GM19328 (cell line): Measurements from ENCODE around the gene AGBL4.

Source experiments
- ATAC-seq: cut with Tn5 transposase; IDR thresholded peaks from one replicate; pipeline ENCODE4 v1.9.1; 2021; ENCODE audit warnings: mild to moderate bottlenecking, moderate library complexity; ENCODE audit not compliant: unreplicated experiment

AGBL4 gene

GRCh38 chr1:48741380-48741779 is 1282.4 kb downstream of the AGBL4 start:
- ATAC-seq, result no peak

GRCh38 chr1:48740621-48741020 is 1283.1 kb downstream of the AGBL4 start:
- ATAC-seq, result no peak

DNA sequence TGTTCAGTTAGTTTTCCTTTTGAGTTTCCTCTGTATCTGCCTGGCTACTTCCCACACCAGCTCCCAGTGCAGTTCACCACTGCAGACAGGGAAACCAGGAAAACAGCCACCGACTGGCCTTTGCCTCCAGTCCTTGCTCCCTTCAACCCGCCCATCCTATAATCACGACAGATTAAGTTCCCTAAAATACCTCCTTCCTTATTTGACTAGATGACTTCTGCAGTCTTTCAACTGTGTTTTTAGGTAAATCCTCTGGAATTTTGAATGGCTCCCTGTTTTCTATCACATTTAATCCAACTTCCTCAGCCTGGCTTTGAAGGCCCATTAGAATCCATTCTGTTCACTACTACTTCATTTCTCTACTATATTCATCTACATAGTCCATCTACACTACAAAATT is 1284.7 kb downstream of the AGBL4 start:
- ATAC-seq, result no peak

- no peak for ATAC-seq
Measured at GRCh38 chr1:48738356-48738755, 1285.4 kb downstream of the AGBL4 start.

DNA sequence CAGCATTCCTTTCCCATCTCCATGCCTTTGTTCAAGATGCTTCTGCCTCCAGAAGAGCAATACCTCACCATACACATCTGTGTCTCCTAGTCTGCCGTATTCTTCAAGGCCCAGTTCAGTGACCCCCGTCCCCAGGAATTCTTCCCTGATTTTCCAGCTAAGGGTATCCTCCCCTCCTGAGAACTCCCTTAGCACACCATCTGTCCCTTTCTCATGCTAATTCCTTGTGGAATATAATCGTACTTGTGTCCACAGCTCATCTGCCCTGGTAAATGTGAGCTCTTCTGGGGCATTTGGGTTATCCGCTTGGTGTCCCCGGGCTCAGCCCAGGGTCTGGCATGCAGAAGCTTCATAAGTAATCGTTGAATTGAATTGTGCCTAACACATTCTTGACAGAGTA is 1288.0 kb downstream of the AGBL4 start:
- ATAC-seq, result no peak

DNA sequence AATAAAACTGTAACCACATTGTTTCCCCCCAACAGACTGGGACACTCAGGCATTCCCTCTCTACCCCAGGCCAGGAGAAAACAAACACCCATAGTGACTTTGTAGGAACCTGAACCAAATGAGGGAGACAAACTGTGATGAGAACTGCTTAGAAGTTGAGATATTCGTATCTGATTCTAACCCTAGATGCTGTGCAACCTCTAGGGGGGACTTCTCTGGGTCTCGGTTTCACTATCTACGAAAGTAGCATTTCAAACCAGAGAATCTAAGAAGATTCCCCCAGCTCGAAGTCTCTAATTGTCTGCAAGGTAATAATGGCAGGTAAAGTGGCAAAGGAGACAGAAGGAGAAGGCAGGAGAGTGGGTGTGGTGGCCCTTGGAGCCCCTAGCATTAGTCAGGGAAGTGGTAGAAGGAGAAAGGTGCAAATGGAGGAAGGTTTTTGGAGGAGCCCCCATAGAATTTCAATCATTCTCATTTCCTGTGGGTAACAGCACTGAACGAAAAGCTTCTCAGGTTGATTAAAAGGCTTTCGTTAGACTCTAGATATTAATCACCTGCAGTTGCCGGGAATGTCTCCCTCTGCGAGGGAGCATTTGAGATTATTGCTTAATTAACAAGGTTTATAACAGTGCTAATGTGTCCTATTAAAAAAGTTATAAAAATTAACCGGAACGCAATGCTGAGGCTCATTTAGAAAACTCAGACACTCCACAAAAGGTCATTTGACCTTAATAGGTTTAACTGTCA is 1293.4 kb downstream of the AGBL4 start:
- ATAC-seq, result peak; percentile 62

- ATAC-seq, result no peak
Measured at GRCh38 chr1:48728584-48728983, 1295.2 kb downstream of the AGBL4 start.

- ATAC-seq, result no peak
Measured at GRCh38 chr1:48726557-48727215, 1297.1 kb downstream of the AGBL4 start.

DNA sequence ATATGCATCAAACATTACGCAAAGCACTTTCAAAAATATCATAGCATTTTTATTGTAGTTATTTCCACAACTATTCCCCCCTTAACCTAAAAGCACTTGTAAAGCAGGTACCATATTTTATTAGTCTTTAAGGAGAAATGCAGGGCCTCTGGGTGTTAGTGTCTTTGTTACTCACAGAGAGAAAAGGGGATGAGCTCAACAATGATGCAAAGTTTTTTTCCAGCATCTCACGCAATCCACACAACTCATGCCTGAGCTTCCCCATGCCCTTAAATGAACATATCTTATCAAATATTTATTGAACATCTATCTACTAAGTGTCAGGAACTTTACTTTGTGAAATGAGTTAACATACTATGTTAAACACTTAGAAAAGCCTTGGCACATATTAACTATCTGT is 1297.6 kb downstream of the AGBL4 start:
- no peak for ATAC-seq

GRCh38 chr1:48725341-48726046 is 1298.3 kb downstream of the AGBL4 start:
- ATAC-seq, result no peak

- no peak for ATAC-seq
Measured at GRCh38 chr1:48720929-48721328, 1302.8 kb downstream of the AGBL4 start.

DNA sequence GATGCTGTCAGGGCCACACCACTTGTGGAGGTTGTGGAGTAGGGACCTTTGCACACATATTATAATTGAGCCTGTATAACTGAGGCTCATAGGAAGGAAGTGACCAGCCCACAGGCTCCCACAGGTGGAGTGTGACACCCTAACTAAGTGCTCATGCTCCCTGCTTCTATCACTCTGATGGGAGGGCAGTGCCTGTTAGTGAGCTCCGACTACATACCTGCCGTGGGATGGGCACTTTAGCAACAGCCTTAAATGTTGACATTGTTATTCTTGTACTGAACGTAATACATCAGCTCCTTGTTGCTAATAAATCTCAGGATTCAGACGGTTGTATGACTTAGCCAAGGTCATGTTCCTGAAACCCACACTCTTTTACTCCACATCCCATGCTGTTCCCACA is 1305.0 kb downstream of the AGBL4 start:
- ATAC-seq, result no peak

DNA sequence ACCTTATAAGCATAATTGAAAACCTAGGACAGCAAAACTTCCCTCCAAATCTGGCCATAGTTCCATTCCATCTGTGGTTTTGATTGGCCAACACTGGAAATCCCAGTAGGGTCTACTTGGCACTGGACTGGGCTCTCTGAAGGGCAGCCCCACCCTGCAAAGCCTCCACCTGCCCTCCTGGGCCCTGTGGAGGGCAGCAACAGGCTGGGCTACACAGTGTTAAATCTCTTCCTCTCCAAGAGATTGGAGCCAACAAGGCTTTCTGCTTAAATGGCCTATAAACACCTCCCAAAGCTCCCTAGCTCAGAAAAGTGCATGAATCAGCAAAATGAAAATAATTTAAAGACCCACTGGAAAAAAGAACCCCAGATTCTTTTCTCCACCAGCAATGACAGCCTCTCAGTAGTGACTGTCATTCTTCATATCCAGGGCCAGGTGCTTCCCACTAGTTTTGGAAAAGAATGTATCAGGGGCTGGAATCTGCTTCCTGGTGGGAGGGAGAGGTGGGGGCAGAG is 1305.6 kb downstream of the AGBL4 start:
- ATAC-seq, result no peak

DNA sequence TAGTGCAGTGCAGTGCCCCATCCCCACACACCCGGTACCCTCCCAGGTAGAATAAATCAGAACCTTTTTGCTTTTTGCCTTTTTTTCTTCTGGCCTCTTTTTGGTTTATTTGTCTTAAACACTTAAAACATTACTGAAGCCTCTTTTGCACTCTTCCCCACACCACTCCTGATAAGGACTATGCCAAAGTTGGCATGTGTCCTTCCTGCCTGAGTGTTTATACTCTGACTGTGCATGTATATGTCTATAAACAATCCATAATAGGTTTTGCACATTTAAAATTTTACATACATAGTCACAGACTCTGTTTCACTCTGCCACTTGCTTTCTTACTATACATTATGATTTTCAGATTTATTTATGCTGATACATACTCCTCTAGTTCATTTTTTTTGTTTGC is 1306.7 kb downstream of the AGBL4 start:
- ATAC-seq, result no peak

GRCh38 chr1:48715921-48716320 is 1307.8 kb downstream of the AGBL4 start:
- ATAC-seq, result no peak

DNA sequence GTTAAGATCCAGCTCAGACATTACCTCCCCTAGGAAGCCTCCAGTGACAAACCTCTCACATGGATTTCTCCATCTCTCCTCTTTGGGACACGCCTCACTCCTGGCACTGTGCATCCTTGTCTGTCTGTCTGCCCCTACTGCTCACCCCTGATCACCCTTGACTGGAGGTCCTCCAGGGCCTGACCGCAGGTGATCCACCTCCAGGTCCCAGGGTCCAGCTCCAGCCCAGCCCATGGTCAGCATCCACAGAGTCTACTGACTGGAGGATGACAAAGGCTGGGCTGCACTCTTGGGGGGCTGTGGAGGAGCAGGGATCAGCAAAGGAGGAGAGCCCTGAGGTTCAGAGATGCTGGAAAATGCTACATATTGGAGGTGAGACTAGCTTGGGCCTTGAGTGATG is 1312.8 kb downstream of the AGBL4 start:
- no peak for ATAC-seq

DNA sequence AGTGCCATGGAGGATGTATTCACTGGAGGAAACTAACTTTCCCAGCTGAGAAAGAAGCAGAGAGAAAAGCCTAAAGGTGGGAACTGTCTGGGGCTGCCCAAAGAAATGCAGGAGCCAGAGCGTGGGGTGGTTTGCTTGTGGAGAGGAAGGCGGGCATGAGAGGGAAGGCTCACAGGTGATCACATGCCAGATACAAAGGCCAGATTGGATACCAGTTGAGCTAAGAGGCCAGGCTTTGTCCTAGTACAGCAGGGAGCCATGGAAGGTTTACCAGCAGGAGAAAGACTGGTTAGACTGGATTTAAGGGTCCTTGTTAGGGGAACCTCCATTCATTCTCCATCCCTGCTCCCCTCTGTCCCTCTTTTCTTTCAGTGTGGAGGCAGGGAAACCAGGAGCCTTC is 1313.4 kb downstream of the AGBL4 start:
- ATAC-seq, result no peak

GRCh38 chr1:48704736-48705135 is 1319.0 kb downstream of the AGBL4 start:
- ATAC-seq, result no peak

DNA sequence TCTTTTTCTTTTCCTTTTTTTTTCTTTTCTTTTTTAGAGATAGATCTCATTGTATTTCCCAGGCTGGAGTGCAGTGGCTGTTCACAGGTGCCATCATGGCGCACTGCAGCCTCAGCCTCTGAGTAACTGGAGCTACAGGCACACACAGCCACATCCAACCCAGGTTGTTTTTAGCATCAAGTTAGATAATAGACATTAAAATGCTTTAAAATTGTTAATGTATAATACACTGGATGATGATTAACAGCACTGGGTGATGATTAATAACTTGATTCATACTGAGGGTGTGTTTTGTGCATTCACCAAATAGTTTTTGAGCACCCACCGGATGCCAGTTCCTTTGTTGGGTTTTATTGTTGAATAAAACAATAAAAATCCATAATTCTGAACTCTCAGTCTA is 1322.3 kb downstream of the AGBL4 start:
- ATAC-seq, result no peak

GRCh38 chr1:48697066-48697707 is 1326.6 kb downstream of the AGBL4 start:
- no peak for ATAC-seq

GRCh38 chr1:48695161-48695560 is 1328.6 kb downstream of the AGBL4 start:
- ATAC-seq, result no peak
